Esophagus (tissue), 2 donors: Measurements from ENCODE around the gene PAQR8. TPM values are rescaled to one million over a fixed set of nuclear protein-coding genes. Genes with fewer than 3 reads are reported as not detected.

Experiments used
- H3K27ac ChIP-seq, 2 donors: one replicate each; pipeline ENCODE4 v1.5.1; 2013; ENCODE audit warnings: low read depth in 2 of 2, mild to moderate bottlenecking in 2 of 2, inconsistent platforms in 1 of 2, low read length in 1 of 2, moderate library complexity in 1 of 2
- H3K27me3 ChIP-seq, 2 donors: one replicate each; pipeline ENCODE4 v1.6.1; 2013; ENCODE audit warnings: low read length in 2 of 2, control low read depth in 1 of 2, mild to moderate bottlenecking in 1 of 2; ENCODE audit not compliant: insufficient read depth in 2 of 2, control insufficient read depth in 1 of 2
- H3K36me3 ChIP-seq, 2 donors: one replicate each; pipeline ENCODE4 v1.6.1; 2013; ENCODE audit warnings: low read length in 1 of 2; ENCODE audit not compliant: control insufficient read depth in 2 of 2, insufficient read depth in 2 of 2
- H3K4me1 ChIP-seq, 2 donors: one replicate each; pipeline ENCODE4 v1.6.1; 2013; ENCODE audit warnings: low read length in 1 of 2; ENCODE audit not compliant: control insufficient read depth in 2 of 2, insufficient read depth in 2 of 2
- H3K4me3 ChIP-seq, 2 donors: one replicate each; pipeline ENCODE4 v1.5.1; 2013; ENCODE audit warnings: low read length in 2 of 2, mild to moderate bottlenecking in 2 of 2, low read depth in 1 of 2, moderate library complexity in 1 of 2
- H3K9me3 ChIP-seq, 2 donors: one replicate each; pipeline ENCODE4 v1.6.1; 2013; ENCODE audit warnings: mild to moderate bottlenecking in 2 of 2, low read depth in 1 of 2, low read length in 1 of 2, moderate library complexity in 1 of 2; ENCODE audit not compliant: control insufficient read depth in 2 of 2, insufficient read depth in 1 of 2
- WGBS, 2 donors: extraction: QIAGEN DNeasy Blood & Tissue Kit; methylation state at CpG; one replicate each; pipeline ENCODE4 v1.1.7; 2013; 5-methylcytosine and 5-hydroxymethylcytosine counted together
- polyA plus RNA-seq, 2 donors: library from polyadenylated mRNA; stranded (reverse); fragments of 200-250 nt; gene quantifications; one replicate each; pipeline ENCODE4 v1.2.3, GENCODE V29; 2013
- donor health status: healthy with polysubstance abuse.
- donor health status: Bipolar disorder and iron deficiency.

PAQR8 gene
- polyA plus RNA-seq, 2 donors: 5.1 to 7.7 TPM

- Histone ChIP-seq H3K9me3 (no peaks in the 10 kb centered on the region), H3K27ac (no peak overlapping the region), H3K27me3 (no peaks in the 10 kb centered on the region), H3K36me3 (no peaks in the 10 kb centered on the region), H3K4me3 (no peak overlapping the region), H3K4me1 (no peaks in the 10 kb centered on the region)
- 56 to 69% methylated on average over 4 of the region's 4 CpGs for WGBS, 2 donors
Measured at GRCh38 chr6:52388790-52389189, 26.8 kb downstream of the PAQR8 start.

- H3K9me3 ChIP-seq: no peaks in the 10 kb centered on the region
- H3K27me3 ChIP-seq: no peaks in the 10 kb centered on the region
- no peaks in the 10 kb centered on the region for H3K36me3 ChIP-seq
- H3K27ac ChIP-seq: peak overlapping the region in 1 of 2 donors; percentile 57
- no peaks in the 10 kb centered on the region for H3K4me1 ChIP-seq
- 85 to 94% methylated on average over 1 of the region's 1 CpG for WGBS, 2 donors
- no peak overlapping the region for H3K4me3 ChIP-seq
Measured at GRCh38 chr6:52389264-52389625, 27.3 kb downstream of the PAQR8 start.

- WGBS, 2 donors: 7 to 10% methylated on average over 8 of the region's 8 CpGs
- Histone ChIP-seq H3K4me3 (no peak overlapping the region), H3K27me3 (no peaks in the 10 kb centered on the region), H3K9me3 (no peaks in the 10 kb centered on the region), H3K36me3 (no peaks in the 10 kb centered on the region), H3K27ac (peak overlapping the region; percentile 10 to 45), H3K4me1 (no peaks in the 10 kb centered on the region)
Measured at GRCh38 chr6:52389626-52390360, 27.8 kb downstream of the PAQR8 start.

- H3K27ac ChIP-seq: peak overlapping the region in 1 of 2 donors; percentile 10
- no peaks in the 10 kb centered on the region for H3K36me3 ChIP-seq
- no peak overlapping the region for H3K4me3 ChIP-seq
- H3K4me1 ChIP-seq: no peaks in the 10 kb centered on the region
- WGBS, 2 donors: 21 to 23% methylated on average over 4 of the region's 4 CpGs
- H3K27me3 ChIP-seq: no peaks in the 10 kb centered on the region
- H3K9me3 ChIP-seq: no peaks in the 10 kb centered on the region
Measured at GRCh38 chr6:52390361-52390727, 28.4 kb downstream of the PAQR8 start.

- Histone ChIP-seq H3K36me3 (no peaks in the 10 kb centered on the region), H3K27ac (no peak overlapping the region), H3K27me3 (no peaks in the 10 kb centered on the region), H3K9me3 (no peaks in the 10 kb centered on the region), H3K4me1 (no peaks in the 10 kb centered on the region), H3K4me3 (no peak overlapping the region)
- WGBS, 2 donors: 69 to 81% methylated on average over 1 of the region's 1 CpG
Measured at GRCh38 chr6:52391599-52391998, 29.6 kb downstream of the PAQR8 start.

- no peaks in the 10 kb centered on the region for H3K4me1 ChIP-seq
- H3K27ac ChIP-seq: no peak overlapping the region
- H3K9me3 ChIP-seq: no peaks in the 10 kb centered on the region
- H3K27me3 ChIP-seq: no peaks in the 10 kb centered on the region
- H3K36me3 ChIP-seq: no peaks in the 10 kb centered on the region
- H3K4me3 ChIP-seq: no peak overlapping the region
- 56 to 63% methylated on average over 1 of the region's 1 CpG for WGBS, 2 donors
Measured at GRCh38 chr6:52392944-52393343, 31.0 kb downstream of the PAQR8 start.

- Histone ChIP-seq H3K4me3 (no peak overlapping the region), H3K27me3 (no peaks in the 10 kb centered on the region), H3K9me3 (no peaks in the 10 kb centered on the region), H3K4me1 (no peaks in the 10 kb centered on the region), H3K36me3 (no peaks in the 10 kb centered on the region), H3K27ac (no peak overlapping the region)
- WGBS, 2 donors: 95% methylated on average over 1 of the region's 1 CpG
Measured at GRCh38 chr6:52393780-52394179, 31.8 kb downstream of the PAQR8 start.

GRCh38 chr6:52394251-52394666, 32.3 kb downstream of the PAQR8 start:
- no peak overlapping the region for H3K27ac ChIP-seq
- H3K27me3 ChIP-seq: no peaks in the 10 kb centered on the region
- 70 to 79% methylated on average over 4 of the region's 4 CpGs for WGBS, 2 donors
- H3K4me1 ChIP-seq: no peaks in the 10 kb centered on the region
- no peaks in the 10 kb centered on the region for H3K9me3 ChIP-seq
- H3K4me3 ChIP-seq: no peak overlapping the region
- H3K36me3 ChIP-seq: no peaks in the 10 kb centered on the region

GRCh38 chr6:52395969-52396368, 34.0 kb downstream of the PAQR8 start:
- no peak overlapping the region for H3K4me3 ChIP-seq
- 73 to 88% methylated on average over 2 of the region's 2 CpGs for WGBS, 2 donors
- no peaks in the 10 kb centered on the region for H3K27me3 ChIP-seq
- no peak overlapping the region for H3K27ac ChIP-seq
- H3K36me3 ChIP-seq: no peaks in the 10 kb centered on the region
- no peaks in the 10 kb centered on the region for H3K4me1 ChIP-seq
- H3K9me3 ChIP-seq: no peaks in the 10 kb centered on the region
